Smooth muscle cell (in vitro differentiated cells): ENCODE data around the gene ZNF175. TPM values are rescaled to one million over a fixed set of nuclear protein-coding genes. Genes with fewer than 3 reads are reported as not detected.

Experiments used
- DNase-seq: peaks from one replicate; lab custom pipeline; 2025; ENCODE audit not compliant: unreplicated experiment; lab: John Stamatoyannopoulos, UW
- H2AFZ ChIP-seq: fragments of 200-600 bp; sonication (generic); 2 replicates; pipeline ENCODE4 v1.6.0; 2016; ENCODE audit warnings: antibody characterized with exemption, low read depth, mild to moderate bottlenecking
- H3F3A ChIP-seq: fragments of 200-600 bp; sonication (generic); 2 replicates; pipeline ENCODE4 v1.6.0; 2017; ENCODE audit warnings: antibody characterized with exemption, low read depth
- H3K27ac ChIP-seq: fragments of 200-600 bp; sonication (generic); 2 replicates; pipeline ENCODE4 v1.5.1; 2016; ENCODE audit warnings: low read depth, mild to moderate bottlenecking
- H3K27me3 ChIP-seq: fragments of 200-600 bp; sonication (generic); 2 replicates; pipeline ENCODE4 v1.6.1; 2016; ENCODE audit warnings: low read depth, mild to moderate bottlenecking
- H3K36me3 ChIP-seq: fragments of 200-600 bp; sonication (generic); 2 replicates; pipeline ENCODE4 v1.5.1; 2016; ENCODE audit warnings: low read depth
- H3K4me1 ChIP-seq: fragments of 200-600 bp; sonication (generic); 2 replicates; pipeline ENCODE4 v1.5.1; 2016; ENCODE audit warnings: low read depth
- H3K4me2 ChIP-seq: fragments of 200-600 bp; sonication (generic); 2 replicates; pipeline ENCODE4 v1.6.0; 2016; ENCODE audit warnings: mild to moderate bottlenecking
- H3K4me3 ChIP-seq: fragments of 200-600 bp; sonication (generic); 2 replicates; pipeline ENCODE4 v1.5.1; 2016; ENCODE audit warnings: mild to moderate bottlenecking
- H3K79me2 ChIP-seq: fragments of 200-600 bp; sonication (generic); 2 replicates; pipeline ENCODE4 v1.6.0; 2016; ENCODE audit warnings: low read depth, mild to moderate bottlenecking
- H3K9ac ChIP-seq: fragments of 200-600 bp; sonication (generic); 2 replicates; pipeline ENCODE4 v1.6.0; 2016; ENCODE audit warnings: low read depth
- H3K9me3 ChIP-seq: fragments of 200-600 bp; sonication (generic); replicated peaks from 2 replicates; pipeline ENCODE4 v1.5.1; 2016; ENCODE audit warnings: low read depth
- H4K20me1 ChIP-seq: fragments of 200-600 bp; sonication (generic); 2 replicates; pipeline ENCODE4 v1.6.0; 2016; ENCODE audit warnings: low read depth
- CTCF ChIP-seq: fragments of 200-600 bp; sonication (generic); IDR thresholded peaks from 2 replicates; pipeline ENCODE4 v1.5.1; 2017; ENCODE audit warnings: borderline replicate concordance, mild to moderate bottlenecking, antibody characterized with exemption; ENCODE audit not compliant: insufficient read depth, poor library complexity, severe bottlenecking
- WGBS: methylation state at CpG from one replicate; pipeline ENCODE4 v1.1.7; 2016; ENCODE audit warnings: low lambda C conversion rate; 5-methylcytosine and 5-hydroxymethylcytosine counted together
- polyA plus RNA-seq: library from polyadenylated mRNA; unstranded; fragments of >200 nt; fragmentation: Nextera tagmentation; extraction: Ambion mirVana; gene quantifications from 2 replicates; pipeline ENCODE4 v1.2.1, GENCODE V29; 2016
- total RNA-seq: library from RNA; depleted of rRNA; stranded (reverse); fragments of >200 nt; gene quantifications from 2 replicates; pipeline ENCODE4 v1.2.3, GENCODE V29; 2014

Gene ZNF175
- total and polyA plus RNA-seq, 2 experiments from 2014 or later = 1.1 to 3.6 TPM

- H2AFZ ChIP-seq = peak overlapping the region; percentile 45
- DNase-seq = no peak
These were observed 516 bp downstream of the ZNF175 start for GRCh38 chr19:51571599-51571998.

GRCh38 chr19:51572410-51572809 lies 1.3 kb downstream of the ZNF175 start:
- Histone ChIP-seq H3K36me3 (no peaks in the 10 kb centered on the region), H3K79me2 (no peaks in the 10 kb centered on the region), H4K20me1 (no peaks in the 10 kb centered on the region), H3K9ac (no peak overlapping the region), H3K4me1 (no peaks in the 10 kb centered on the region), H3K27ac (no peak overlapping the region), H3K4me3 (no peak overlapping the region), H3F3A (no peaks in the 10 kb centered on the region), H3K27me3 (no peaks in the 10 kb centered on the region), H3K4me2 (peak overlapping the region; percentile 82), H2AFZ (no peak overlapping the region), H3K9me3 (no peaks in the 10 kb centered on the region)
- no peak for TF ChIP-seq CTCF
- 62% methylated on average over 3 of the region's 3 CpGs for WGBS
- no peak for DNase-seq

More at GRCh38 chr19:51571599-51571998, 516 bp downstream of the ZNF175 start:
- no peaks in the 10 kb centered on the region for H3K27me3 ChIP-seq
- no peaks in the 10 kb centered on the region for H3F3A ChIP-seq
- H3K4me2 ChIP-seq = peak overlapping the region; percentile 82
- peak overlapping the region; percentile 44 for H3K9ac ChIP-seq
- H3K79me2 ChIP-seq = no peaks in the 10 kb centered on the region
- WGBS = 40% methylated on average over 8 of the region's 8 CpGs
- H3K4me3 ChIP-seq = peak overlapping the region; percentile 69
- no peaks in the 10 kb centered on the region for H4K20me1 ChIP-seq
- H3K36me3 ChIP-seq = no peaks in the 10 kb centered on the region
- no peak for TF ChIP-seq CTCF
- no peaks in the 10 kb centered on the region for H3K4me1 ChIP-seq
- no peaks in the 10 kb centered on the region for H3K9me3 ChIP-seq
- H3K27ac ChIP-seq = no peak overlapping the region

- Histone ChIP-seq H3K27me3 (no peaks in the 10 kb centered on the region), H3F3A (no peaks in the 10 kb centered on the region), H3K4me1 (no peaks in the 10 kb centered on the region), H3K27ac (no peak overlapping the region), H3K4me3 (no peak overlapping the region), H3K9me3 (no peaks in the 10 kb centered on the region), H3K36me3 (no peaks in the 10 kb centered on the region), H3K79me2 (no peaks in the 10 kb centered on the region), H3K9ac (no peak overlapping the region), H4K20me1 (no peaks in the 10 kb centered on the region), H3K4me2 (no peak overlapping the region), H2AFZ (no peak overlapping the region)
- 72% methylated on average over 4 of the region's 4 CpGs for WGBS
- TF ChIP-seq CTCF = no peak
- DNase-seq = no peak
These were observed 1.8 kb downstream of the ZNF175 start for GRCh38 chr19:51572908-51573307.

- DNase-seq = no peak
- Histone ChIP-seq H2AFZ (no peak overlapping the region), H3K9me3 (no peaks in the 10 kb centered on the region), H3K79me2 (no peaks in the 10 kb centered on the region), H3K4me2 (no peak overlapping the region), H4K20me1 (no peaks in the 10 kb centered on the region), H3F3A (no peaks in the 10 kb centered on the region), H3K27ac (no peak overlapping the region), H3K36me3 (no peaks in the 10 kb centered on the region), H3K9ac (no peak overlapping the region), H3K4me3 (no peak overlapping the region), H3K4me1 (no peaks in the 10 kb centered on the region), H3K27me3 (no peaks in the 10 kb centered on the region)
- no peak for TF ChIP-seq CTCF
- 79% methylated on average over 3 of the region's 3 CpGs for WGBS
These were observed 2.2 kb downstream of the ZNF175 start for GRCh38 chr19:51573331-51573730.
